AG09309 (cell line): ENCODE results near the gene NADK2.
"Not testable (repeated sequence)": the region's sequence is repeated elsewhere in the genome, so short reads cannot be mapped to it uniquely, and the experiment has no call there.

Experiments used
- DNase-seq: peaks from one replicate; pipeline ENCODE4 v3.0.0-alpha.2; 2010; ENCODE audit warnings: low read depth
- H3K4me3 ChIP-seq: 2 replicates; pipeline ENCODE4 v1.5.1; 2011; ENCODE audit warnings: mild to moderate bottlenecking, low read depth, low read length, moderate library complexity; ENCODE audit not compliant: control insufficient read depth
- CTCF ChIP-seq: IDR thresholded peaks from 2 replicates; pipeline ENCODE4 v1.5.1; 2011; ENCODE audit warnings: mild to moderate bottlenecking, low read depth, low read length, inconsistent platforms; ENCODE audit not compliant: insufficient read depth, control insufficient read depth; ENCODE audit errors: missing control alignments

The NADK2 gene

GRCh38 chr5:36209664-36210063 lies 32.1 kb downstream of the NADK2 start:
- no peak for DNase-seq
- TF ChIP-seq CTCF, result no peak
- H3K4me3 ChIP-seq, result no peak overlapping the region

- no peak for DNase-seq
- TF ChIP-seq CTCF, result no peak
- no peak overlapping the region for H3K4me3 ChIP-seq
These were observed 32.9 kb downstream of the NADK2 start for GRCh38 chr5:36208786-36209185.

- H3K4me3 ChIP-seq, result no peak overlapping the region
- no peak for DNase-seq
- no peak for TF ChIP-seq CTCF
These were observed 34.8 kb downstream of the NADK2 start for GRCh38 chr5:36206913-36207312.

- no peak for DNase-seq
- TF ChIP-seq CTCF, result no peak
- H3K4me3 ChIP-seq, result no peak overlapping the region
These were observed 36.4 kb downstream of the NADK2 start for GRCh38 chr5:36205329-36205728.

- no peak for TF ChIP-seq CTCF
- DNase-seq, result peak; percentile 60
These were observed 39.2 kb downstream of the NADK2 start for GRCh38 chr5:36202521-36202961.

GRCh38 chr5:36200513-36200912 lies 41.2 kb downstream of the NADK2 start:
- DNase-seq, result no peak
- no peak overlapping the region for H3K4me3 ChIP-seq
- no peak for TF ChIP-seq CTCF

More at GRCh38 chr5:36202521-36202961, 39.2 kb downstream of the NADK2 start:
- no peak overlapping the region for H3K4me3 ChIP-seq

- DNase-seq, result peak; percentile 23
- no peak overlapping the region for H3K4me3 ChIP-seq
- no peak for TF ChIP-seq CTCF
These were observed 42.1 kb downstream of the NADK2 start for GRCh38 chr5:36199620-36200019.

GRCh38 chr5:36198783-36199182 lies 42.9 kb downstream of the NADK2 start:
- not testable (repeated sequence) for H3K4me3 ChIP-seq, DNase-seq
